Peyer's patch (tissue), 4 donors: ENCODE results near the gene AGAP5.

Source experiments
- CTCF ChIP-seq, 6 experiments: fragments of 450-650 bp in 4 of 6; fragments of 200-600 bp in 2 of 6; sonication (generic) in 1 of 6; IDR thresholded peaks; one replicate each; pipeline ENCODE4 v1.5.1; 2017 to 2019; ENCODE audit warnings: antibody characterized with exemption in 6 of 6, mild to moderate bottlenecking in 3 of 6, moderate library complexity in 1 of 6
- POLR2A ChIP-seq, 2 donors: fragments of 450-650 bp; IDR thresholded peaks; one replicate each; pipeline ENCODE4 v1.5.1; 2017; ENCODE audit warnings: antibody characterized with exemption in 2 of 2, mild to moderate bottlenecking in 2 of 2, moderate library complexity in 2 of 2

DNA sequence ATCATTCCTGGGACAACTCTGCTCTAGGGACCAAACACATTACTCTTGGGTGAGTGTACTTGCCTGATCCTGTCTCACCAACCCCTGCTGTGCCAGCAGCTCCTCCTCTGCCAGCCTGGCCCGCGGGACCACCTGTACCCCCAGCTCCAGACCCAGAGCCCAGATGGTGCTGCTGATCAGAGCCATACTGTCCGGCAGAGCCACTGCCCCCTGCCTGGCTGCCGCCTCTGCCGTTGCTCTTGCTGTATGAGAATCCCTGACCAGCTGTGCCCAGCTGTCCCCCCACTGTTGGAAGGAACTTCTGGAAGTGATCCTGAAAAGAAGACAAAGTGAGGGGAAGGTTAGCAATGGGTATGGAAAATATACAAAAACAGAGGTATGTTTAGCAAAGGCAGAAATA lies 63.5 kb downstream of the AGAP5 start:
- no peak for TF ChIP-seq CTCF (IDR thresholded peaks at IDR 0.05)
- no peak for TF ChIP-seq POLR2A (IDR thresholded peaks at IDR 0.05)
